ENCODE data around the gene SORCS2.
"Not testable (repeated sequence)": the region's sequence is repeated elsewhere in the genome, so short reads cannot be mapped to it uniquely, and the experiment has no call there.

SORCS2 gene

GRCh38 chr4:7571001-7571400 is 378.7 kb downstream of the SORCS2 start:
- ChIA-PET CTCF (interaction anchor here (0.9 kb wide), 1 partner anchor 9 kb away, joined by 3 read pairs; no protein-coding TSS in a partner anchor), POLR2A (no interaction called here)
- no peaks in the 10 kb centered on the region for H3K36me3 ChIP-seq (ENCODE audit: control insufficient read depth in 4 of 4, insufficient read depth in 4 of 4, low read length in 3 of 4)
- no peak overlapping the region for H3K27ac ChIP-seq (ENCODE audit: insufficient read depth in 1 of 2, low read depth in 1 of 2, low read length in 2 of 2, poor library complexity in 1 of 2, severe bottlenecking in 2 of 2)
- no peak for DNase-seq
- WGBS (ENCODE audit: insufficient coverage): 87% methylated on average over 6 of the region's 6 CpGs
- H3K27me3 ChIP-seq (replicated peaks in 2 of 5; ENCODE audit: control insufficient read depth in 4 of 5, insufficient read depth in 5 of 5, low read length in 4 of 5): peaks cover 0 to 39% (median 2%) of the 10 kb centered on the region in 5 experiments
- H3K4me3 ChIP-seq (ENCODE audit: control insufficient read depth in 1 of 7, extremely low read depth in 1 of 7, insufficient read depth in 4 of 7, low read depth in 2 of 7, low read length in 6 of 7): no peak overlapping the region
- peaks cover 0 to 6% (median 2%) of the 10 kb centered on the region in 5 experiments for H3K9me3 ChIP-seq (ENCODE audit: control extremely low read depth in 1 of 5, control insufficient read depth in 4 of 5, insufficient read depth in 2 of 5, low read depth in 1 of 5, low read length in 4 of 5)
- H3K4me1 ChIP-seq (ENCODE audit: control extremely low read depth in 1 of 4, control insufficient read depth in 4 of 4, insufficient read depth in 4 of 4, low read length in 3 of 4): no peaks in the 10 kb centered on the region

GRCh38 chr4:7571701-7572100 is 379.4 kb downstream of the SORCS2 start:
- WGBS (ENCODE audit: insufficient coverage): 71% methylated on average over 11 of the region's 12 CpGs
- ChIA-PET CTCF (interaction anchor here (0.9 kb wide), 1 partner anchor 9 kb away, joined by 3 read pairs; no protein-coding TSS in a partner anchor), POLR2A (no interaction called here)
- DNase-seq: no peak
- H3K27me3 ChIP-seq (replicated peaks in 2 of 5; ENCODE audit: control insufficient read depth in 4 of 5, insufficient read depth in 5 of 5, low read length in 4 of 5): peaks cover 0 to 39% (median 2%) of the 10 kb centered on the region in 5 experiments
- H3K4me1 ChIP-seq (ENCODE audit: control extremely low read depth in 1 of 4, control insufficient read depth in 4 of 4, insufficient read depth in 4 of 4, low read length in 3 of 4): no peaks in the 10 kb centered on the region
- peaks cover 2 to 12% (median 8%) of the 10 kb centered on the region in 5 experiments for H3K9me3 ChIP-seq (ENCODE audit: control extremely low read depth in 1 of 5, control insufficient read depth in 4 of 5, insufficient read depth in 2 of 5, low read depth in 1 of 5, low read length in 4 of 5)
- H3K27ac ChIP-seq (ENCODE audit: insufficient read depth in 1 of 2, low read depth in 1 of 2, low read length in 2 of 2, poor library complexity in 1 of 2, severe bottlenecking in 2 of 2): no peak overlapping the region
- no peak overlapping the region for H3K4me3 ChIP-seq (ENCODE audit: control insufficient read depth in 1 of 7, extremely low read depth in 1 of 7, insufficient read depth in 4 of 7, low read depth in 2 of 7, low read length in 6 of 7)
- no peaks in the 10 kb centered on the region for H3K36me3 ChIP-seq (ENCODE audit: control insufficient read depth in 4 of 4, insufficient read depth in 4 of 4, low read length in 3 of 4)

- H3K27ac ChIP-seq (ENCODE audit: insufficient read depth in 1 of 2, low read depth in 1 of 2, low read length in 2 of 2, poor library complexity in 1 of 2, severe bottlenecking in 2 of 2): no peak overlapping the region
- H3K27me3 ChIP-seq (replicated peaks in 2 of 5; ENCODE audit: control insufficient read depth in 4 of 5, insufficient read depth in 5 of 5, low read length in 4 of 5): peaks cover 0 to 39% (median 2%) of the 10 kb centered on the region in 5 experiments
- POLR2A ChIA-PET: no interaction called here
- WGBS (ENCODE audit: insufficient coverage): 88% methylated on average over 3 of the region's 7 CpGs
- H3K4me1 ChIP-seq (ENCODE audit: control extremely low read depth in 1 of 4, control insufficient read depth in 4 of 4, insufficient read depth in 4 of 4, low read length in 3 of 4): no peaks in the 10 kb centered on the region
- no peaks in the 10 kb centered on the region for H3K36me3 ChIP-seq (ENCODE audit: control insufficient read depth in 4 of 4, insufficient read depth in 4 of 4, low read length in 3 of 4)
- CTCF ChIA-PET: no interaction called here
- H3K9me3 ChIP-seq (ENCODE audit: control extremely low read depth in 1 of 5, control insufficient read depth in 4 of 5, insufficient read depth in 2 of 5, low read depth in 1 of 5, low read length in 4 of 5): peaks cover 2 to 23% (median 19%) of the 10 kb centered on the region in 5 experiments
- DNase-seq: no peak
- H3K4me3 ChIP-seq (ENCODE audit: control insufficient read depth in 1 of 7, extremely low read depth in 1 of 7, insufficient read depth in 4 of 7, low read depth in 2 of 7, low read length in 6 of 7): no peak overlapping the region
Observed at GRCh38 chr4:7572894-7573293, 380.6 kb downstream of the SORCS2 start.

GRCh38 chr4:7573576-7574091 is 381.3 kb downstream of the SORCS2 start:
- H3K4me3 ChIP-seq (ENCODE audit: control insufficient read depth in 1 of 7, extremely low read depth in 1 of 7, insufficient read depth in 4 of 7, low read depth in 2 of 7, low read length in 6 of 7): no peak overlapping the region
- H3K36me3 ChIP-seq (ENCODE audit: control insufficient read depth in 4 of 4, insufficient read depth in 4 of 4, low read length in 3 of 4): no peaks in the 10 kb centered on the region
- ChIA-PET POLR2A (no interaction called here), CTCF (no interaction called here)
- peaks cover 2 to 30% (median 26%) of the 10 kb centered on the region in 5 experiments for H3K9me3 ChIP-seq (ENCODE audit: control extremely low read depth in 1 of 5, control insufficient read depth in 4 of 5, insufficient read depth in 2 of 5, low read depth in 1 of 5, low read length in 4 of 5)
- no peak overlapping the region for H3K27ac ChIP-seq (ENCODE audit: insufficient read depth in 1 of 2, low read depth in 1 of 2, low read length in 2 of 2, poor library complexity in 1 of 2, severe bottlenecking in 2 of 2)
- WGBS (ENCODE audit: insufficient coverage): 91% methylated on average over 6 of the region's 9 CpGs
- peaks cover 0 to 37% (median 2%) of the 10 kb centered on the region in 5 experiments for H3K27me3 ChIP-seq (replicated peaks in 2 of 5; ENCODE audit: control insufficient read depth in 4 of 5, insufficient read depth in 5 of 5, low read length in 4 of 5)
- DNase-seq: no peak
- H3K4me1 ChIP-seq (ENCODE audit: control extremely low read depth in 1 of 4, control insufficient read depth in 4 of 4, insufficient read depth in 4 of 4, low read length in 3 of 4): no peaks in the 10 kb centered on the region

- Histone ChIP-seq H3K27ac (ENCODE audit: insufficient read depth in 1 of 2, low read depth in 1 of 2, low read length in 2 of 2, poor library complexity in 1 of 2, severe bottlenecking in 2 of 2) (no peak overlapping the region), H3K9me3 (ENCODE audit: control extremely low read depth in 1 of 5, control insufficient read depth in 4 of 5, insufficient read depth in 2 of 5, low read depth in 1 of 5, low read length in 4 of 5) (peaks cover 2 to 36% (median 30%) of the 10 kb centered on the region in 5 experiments), H3K4me3 (ENCODE audit: control insufficient read depth in 1 of 7, extremely low read depth in 1 of 7, insufficient read depth in 4 of 7, low read depth in 2 of 7, low read length in 6 of 7) (no peak overlapping the region), H3K4me1 (ENCODE audit: control extremely low read depth in 1 of 4, control insufficient read depth in 4 of 4, insufficient read depth in 4 of 4, low read length in 3 of 4) (no peaks in the 10 kb centered on the region), H3K36me3 (ENCODE audit: control insufficient read depth in 4 of 4, insufficient read depth in 4 of 4, low read length in 3 of 4) (no peaks in the 10 kb centered on the region), H3K27me3 (replicated peaks in 2 of 5; ENCODE audit: control insufficient read depth in 4 of 5, insufficient read depth in 5 of 5, low read length in 4 of 5) (peaks cover 0 to 37% (median 0%) of the 10 kb centered on the region in 5 experiments)
- ChIA-PET POLR2A (no interaction called here), CTCF (no interaction called here)
- DNase-seq: no peak
- WGBS (ENCODE audit: insufficient coverage): 75% methylated on average over 11 of the region's 11 CpGs
Observed at GRCh38 chr4:7574287-7575014, 382.1 kb downstream of the SORCS2 start.

- no peak overlapping the region for H3K4me3 ChIP-seq (ENCODE audit: control insufficient read depth in 1 of 7, extremely low read depth in 1 of 7, insufficient read depth in 4 of 7, low read depth in 2 of 7, low read length in 6 of 7)
- H3K9me3 ChIP-seq (ENCODE audit: control extremely low read depth in 1 of 5, control insufficient read depth in 4 of 5, insufficient read depth in 2 of 5, low read depth in 1 of 5, low read length in 4 of 5): peaks cover 2 to 40% (median 33%) of the 10 kb centered on the region in 5 experiments
- WGBS (ENCODE audit: insufficient coverage): no CpG with 5 or more reads among the region's 6 CpGs
- H3K27ac ChIP-seq (ENCODE audit: insufficient read depth in 1 of 2, low read depth in 1 of 2, low read length in 2 of 2, poor library complexity in 1 of 2, severe bottlenecking in 2 of 2): no peak overlapping the region
- POLR2A ChIA-PET: no interaction called here
- no peaks in the 10 kb centered on the region for H3K36me3 ChIP-seq (ENCODE audit: control insufficient read depth in 4 of 4, insufficient read depth in 4 of 4, low read length in 3 of 4)
- CTCF ChIA-PET: no interaction called here
- peaks cover 0 to 27% (median 0%) of the 10 kb centered on the region in 5 experiments for H3K27me3 ChIP-seq (replicated peaks in 2 of 5; ENCODE audit: control insufficient read depth in 4 of 5, insufficient read depth in 5 of 5, low read length in 4 of 5)
- H3K4me1 ChIP-seq (ENCODE audit: control extremely low read depth in 1 of 4, control insufficient read depth in 4 of 4, insufficient read depth in 4 of 4, low read length in 3 of 4): no peaks in the 10 kb centered on the region
- DNase-seq: no peak
Observed at GRCh38 chr4:7575426-7575825, 383.1 kb downstream of the SORCS2 start.

- H3K4me3 ChIP-seq (ENCODE audit: control insufficient read depth in 1 of 7, extremely low read depth in 1 of 7, insufficient read depth in 4 of 7, low read depth in 2 of 7, low read length in 6 of 7); CTCF ChIA-PET; H3K27ac ChIP-seq (ENCODE audit: insufficient read depth in 1 of 2, low read depth in 1 of 2, low read length in 2 of 2, poor library complexity in 1 of 2, severe bottlenecking in 2 of 2); H3K4me1 ChIP-seq (ENCODE audit: control extremely low read depth in 1 of 4, control insufficient read depth in 4 of 4, insufficient read depth in 4 of 4, low read length in 3 of 4); H3K36me3 ChIP-seq (ENCODE audit: control insufficient read depth in 4 of 4, insufficient read depth in 4 of 4, low read length in 3 of 4); DNase-seq; POLR2A ChIA-PET: not testable (repeated sequence)
- H3K9me3 ChIP-seq (ENCODE audit: control extremely low read depth in 1 of 5, control insufficient read depth in 4 of 5, insufficient read depth in 2 of 5, low read depth in 1 of 5, low read length in 4 of 5): peaks cover 2 to 40% (median 33%) of the 10 kb centered on the region in 5 experiments
- H3K27me3 ChIP-seq (replicated peaks in 2 of 5; ENCODE audit: control insufficient read depth in 4 of 5, insufficient read depth in 5 of 5, low read length in 4 of 5): peaks cover 0 to 13% (median 0%) of the 10 kb centered on the region in 5 experiments
- WGBS (ENCODE audit: insufficient coverage): 97% methylated on average over 9 of the region's 11 CpGs
Observed at GRCh38 chr4:7577361-7578039, 385.2 kb downstream of the SORCS2 start.

All from common myeloid progenitor, CD34-positive (primary cell).